ENCODE measurements around the gene MAP4K5.

GRCh38 chr14:50559990-50560930, 27.9 kb upstream of the MAP4K5 start, which contains the start of gene ATL1:
- TF ChIP-seq EZH2 (IDR thresholded peaks at IDR 0.05; ENCODE audit: insufficient read depth, poor library complexity, severe bottlenecking): no peak
- TF ChIP-seq EZH2phosphoT487 (IDR thresholded peaks at IDR 0.05; ENCODE audit: insufficient read depth, low read depth): no peak

Measured in GM23248 (cell line).